Activated naive CD4-positive, alpha-beta T cell treated with anti-CD3 and anti-CD28 coated beads, Interleukin-2, amount 50 U/mL, for 16 hours (primary cell): Measurements from ENCODE around the gene RYR1.
"Not testable (repeated sequence)": the region's sequence is repeated elsewhere in the genome, so short reads cannot be mapped to it uniquely, and the experiment has no call there.

Experiments
- DNase-seq: peaks from one replicate; pipeline ENCODE4 v3.0.0-alpha.2; 2020

Gene RYR1

DNA sequence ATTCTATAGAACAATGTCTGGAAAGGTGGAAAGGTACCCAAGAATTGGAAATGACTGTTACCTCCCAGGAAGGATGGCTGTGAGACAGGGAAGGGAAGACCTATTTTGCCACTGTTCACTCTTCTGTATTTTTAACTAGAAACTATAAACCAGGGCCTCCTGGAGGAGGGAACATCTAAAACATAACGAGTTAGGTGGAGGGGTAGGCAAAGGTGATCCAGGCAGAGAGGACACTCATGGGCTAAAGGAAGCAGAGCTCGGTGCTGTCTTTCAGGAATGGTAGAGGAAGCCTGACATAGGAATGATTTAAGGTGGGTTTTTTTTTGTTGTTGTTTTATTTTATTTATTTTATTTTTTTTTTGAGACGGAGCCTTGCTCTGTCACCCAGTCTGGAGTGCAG, 191.3 kb downstream of the RYR1 start:
- DNase-seq = no peak

GRCh38 chr19:38626401-38626800, 192.9 kb downstream of the RYR1 start:
- DNase-seq = no peak

GRCh38 chr19:38629568-38629967, 196.1 kb downstream of the RYR1 start:
- no peak for DNase-seq

DNA sequence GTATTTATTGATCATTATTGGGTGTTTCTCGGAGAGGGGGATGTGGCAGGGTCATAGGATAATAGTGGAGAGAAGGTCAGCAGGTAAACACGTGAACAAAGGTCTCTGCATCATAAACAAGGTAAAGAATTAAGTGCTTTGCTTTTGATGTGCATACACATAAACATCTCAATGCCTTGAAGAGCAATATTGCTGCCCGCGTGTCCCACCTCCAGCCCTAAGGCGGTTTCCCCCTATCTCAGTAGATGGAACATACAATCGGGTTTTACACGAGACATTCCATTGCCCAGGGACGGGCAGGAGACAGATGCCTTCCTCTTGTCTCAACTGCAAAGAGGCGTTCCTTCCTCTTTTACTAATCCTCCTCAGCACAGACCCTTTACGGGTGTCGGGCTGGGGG, 197.8 kb downstream of the RYR1 start:
- DNase-seq = not testable (repeated sequence)

DNA sequence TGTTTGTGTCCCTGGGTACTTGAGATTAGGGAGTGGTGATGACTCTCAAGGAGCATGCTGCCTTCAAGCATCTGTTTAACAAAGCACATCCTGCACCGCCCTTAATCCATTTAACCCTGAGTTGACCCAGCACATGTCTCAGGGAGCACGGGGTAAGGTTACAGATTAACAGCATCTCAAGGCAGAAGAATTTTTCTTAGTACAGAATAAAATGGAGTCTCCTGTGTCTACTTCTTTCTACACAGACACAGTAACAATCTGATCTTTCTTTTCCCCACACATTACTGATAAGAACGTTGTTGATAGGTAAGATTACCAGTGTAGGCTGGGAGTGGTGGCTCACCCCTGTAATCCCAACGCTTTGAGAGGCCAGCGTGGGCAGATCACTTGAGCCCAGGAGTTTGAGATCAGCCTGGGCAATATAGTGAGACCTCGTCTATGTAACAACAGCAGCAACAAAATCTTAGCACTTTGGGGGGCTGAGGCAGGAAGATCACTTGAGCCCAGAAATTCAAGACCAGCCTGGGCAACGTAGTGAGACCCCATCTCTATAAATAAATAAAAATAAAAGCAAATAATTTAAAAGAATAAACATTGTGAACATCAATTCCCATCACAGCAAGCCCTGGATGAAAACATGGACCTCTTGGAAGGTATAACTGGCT, 198.5 kb downstream of the RYR1 start:
- DNase-seq = not testable (repeated sequence)

- DNase-seq = no peak
Measured at GRCh38 chr19:38632476-38633213, 199.2 kb downstream of the RYR1 start.

DNA sequence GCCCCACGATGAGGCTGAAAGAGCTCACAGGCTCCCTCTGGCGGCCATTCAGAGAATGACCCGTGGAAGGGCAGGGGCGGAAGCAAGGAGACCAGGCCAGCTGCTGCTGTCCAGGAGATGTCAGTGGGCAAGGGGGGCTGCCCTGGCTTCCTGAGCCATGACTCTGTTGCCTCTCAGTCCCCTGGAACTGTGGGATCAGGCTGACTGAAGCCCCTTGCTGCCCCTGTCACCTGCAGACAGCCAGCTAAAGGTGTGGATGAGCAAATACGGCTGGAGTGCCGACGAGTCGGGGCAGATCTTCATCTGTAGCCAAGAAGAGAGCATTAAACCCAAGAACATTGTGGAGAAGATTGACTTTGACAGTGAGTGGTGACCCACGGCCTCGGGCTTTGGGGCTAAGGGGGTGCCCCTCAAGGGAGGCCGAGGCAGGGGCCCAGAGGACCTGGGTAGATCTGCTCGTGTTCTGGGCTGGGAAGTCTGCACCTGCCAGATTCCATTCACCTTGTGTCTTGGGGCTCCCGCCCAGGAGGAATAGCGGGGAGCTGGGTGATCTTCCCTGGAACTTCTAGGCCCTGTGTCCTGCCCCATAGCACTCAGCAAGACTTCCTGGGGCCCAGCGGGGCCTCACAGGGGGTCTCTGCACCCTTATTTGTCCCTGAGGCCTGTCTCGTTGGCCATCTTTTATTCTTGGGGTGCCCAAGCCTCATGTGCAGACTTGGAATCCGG, 201.4 kb downstream of the RYR1 start:
- peak; percentile 68 for DNase-seq

- no peak for DNase-seq
Measured at GRCh38 chr19:38635483-38636399, 202.2 kb downstream of the RYR1 start.
